ENCODE measurements around the gene TAL2.
"Not testable (repeated sequence)": the region's sequence is repeated elsewhere in the genome, so short reads cannot be mapped to it uniquely, and the experiment has no call there.

Gene TAL2

GRCh38 chr9:105676351-105676923 is 14.2 kb downstream of the TAL2 start:
- DNase-seq (ENCODE audit: low spot score), result no peak

- no peak for DNase-seq (ENCODE audit: low spot score)
These were observed 15.9 kb downstream of the TAL2 start for GRCh38 chr9:105678163-105678562.

GRCh38 chr9:105678781-105679180 is 16.5 kb downstream of the TAL2 start:
- DNase-seq (ENCODE audit: low spot score), result no peak

GRCh38 chr9:105679257-105680022 is 17.2 kb downstream of the TAL2 start:
- no peak for DNase-seq (ENCODE audit: low spot score)

GRCh38 chr9:105681313-105681712 is 19.1 kb downstream of the TAL2 start:
- no peak for DNase-seq (ENCODE audit: low spot score)

- no peak for DNase-seq (ENCODE audit: low spot score)
These were observed 19.5 kb downstream of the TAL2 start for GRCh38 chr9:105681724-105682123.

GRCh38 chr9:105683688-105684275 is 21.5 kb downstream of the TAL2 start:
- no peak for DNase-seq (ENCODE audit: low spot score)

- DNase-seq (ENCODE audit: low spot score), result no peak
These were observed 24.7 kb downstream of the TAL2 start for GRCh38 chr9:105686936-105687335.

GRCh38 chr9:105690742-105691141 is 28.5 kb downstream of the TAL2 start:
- DNase-seq (ENCODE audit: low spot score), result no peak

GRCh38 chr9:105693435-105694189 is 31.4 kb downstream of the TAL2 start:
- no peak for DNase-seq (ENCODE audit: low spot score)

GRCh38 chr9:105694190-105694847 is 32.1 kb downstream of the TAL2 start, which contains the start of gene TMEM38B:
TSS of gene TMEM38B (plus strand) at chr9:105694541. CDS start at chr9:105694661, 120 bp downstream.
- peak; percentile 87 for DNase-seq (ENCODE audit: low spot score)

GRCh38 chr9:105694848-105695581 is 32.8 kb downstream of the TAL2 start:
- peak; percentile 84 for DNase-seq (ENCODE audit: low spot score)

- no peak for DNase-seq (ENCODE audit: low spot score)
These were observed 34.0 kb downstream of the TAL2 start for GRCh38 chr9:105696219-105696793.

- no peak for DNase-seq (ENCODE audit: low spot score)
These were observed 35.6 kb downstream of the TAL2 start for GRCh38 chr9:105697871-105698270.

- DNase-seq (ENCODE audit: low spot score), result no peak
These were observed 36.2 kb downstream of the TAL2 start for GRCh38 chr9:105698348-105698870.

- DNase-seq (ENCODE audit: low spot score), result no peak
These were observed 38.4 kb downstream of the TAL2 start for GRCh38 chr9:105700668-105701067.

GRCh38 chr9:105701145-105701544 is 38.9 kb downstream of the TAL2 start:
- no peak for DNase-seq (ENCODE audit: low spot score)

- DNase-seq (ENCODE audit: low spot score), result no peak
These were observed 40.0 kb downstream of the TAL2 start for GRCh38 chr9:105702207-105702606.

GRCh38 chr9:105703638-105704037 is 41.4 kb downstream of the TAL2 start:
- DNase-seq (ENCODE audit: low spot score), result not testable (repeated sequence)

GRCh38 chr9:105706156-105706555 is 43.9 kb downstream of the TAL2 start:
- no peak for DNase-seq (ENCODE audit: low spot score)

GRCh38 chr9:105708405-105708804 is 46.1 kb downstream of the TAL2 start:
- no peak for DNase-seq (ENCODE audit: low spot score)
